Measurements from ENCODE around the gene PDE9A.
"Not testable (repeated sequence)": the region's sequence is repeated elsewhere in the genome, so short reads cannot be mapped to it uniquely, and the experiment has no call there.

PDE9A gene

GRCh38 chr21:42806509-42807140 is 153.2 kb downstream of the PDE9A start:
- Mint-ChIP-seq H3K4me1 (peaks cover 16% of the 10 kb centered on the region), H3K36me3 (ENCODE audit: low read depth) (no peaks in the 10 kb centered on the region), H3K27me3 (ENCODE audit: low read depth, poor library complexity) (peaks cover 10% of the 10 kb centered on the region), H3K27ac (no peak overlapping the region), H3K9me3 (peaks cover 3% of the 10 kb centered on the region), H3K4me3 (no peak overlapping the region)
- DNase-seq: no peak
- TF ChIP-seq CTCF (IDR thresholded peaks at IDR 0.05): no peak

- H3K27ac Mint-ChIP-seq; H3K9me3 Mint-ChIP-seq; H3K36me3 Mint-ChIP-seq (ENCODE audit: low read depth); H3K4me3 Mint-ChIP-seq; DNase-seq; H3K27me3 Mint-ChIP-seq (ENCODE audit: low read depth, poor library complexity): not testable (repeated sequence)
- H3K4me1 Mint-ChIP-seq: peaks cover 22% of the 10 kb centered on the region
Measured at GRCh38 chr21:42807293-42807895, 154.0 kb downstream of the PDE9A start.

DNA sequence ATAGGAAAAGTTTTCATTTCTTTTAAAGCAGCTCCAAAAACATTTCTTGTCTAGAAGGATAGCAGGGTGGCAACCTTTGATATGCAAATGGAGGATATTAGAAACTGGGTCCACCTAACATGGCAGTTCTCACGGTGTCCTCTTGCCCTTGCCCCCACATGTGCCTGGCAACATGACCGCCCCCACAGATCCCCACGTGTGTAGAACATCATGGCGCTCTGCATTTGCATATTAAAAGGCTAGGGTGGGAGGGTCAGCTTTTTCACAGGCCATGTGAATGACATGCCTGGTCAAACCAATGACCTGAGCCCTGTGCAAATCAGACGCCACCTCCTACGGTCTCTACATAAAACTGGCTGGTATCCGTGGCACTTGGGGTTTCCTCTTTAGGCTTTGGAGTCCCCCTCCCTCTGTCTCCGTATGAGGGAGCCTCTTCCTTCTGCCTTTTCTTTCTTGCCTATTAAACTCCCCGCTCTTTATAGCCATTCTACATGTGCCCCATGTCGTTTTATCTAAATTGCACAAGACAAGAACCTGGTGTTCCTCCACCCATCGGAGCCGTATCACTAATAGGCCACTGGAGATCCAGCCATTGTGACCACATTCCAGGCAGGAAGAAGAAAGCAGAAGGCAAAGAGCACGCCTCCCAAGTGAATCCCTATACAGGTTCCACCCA is 154.7 kb downstream of the PDE9A start:
- DNase-seq: no peak
- H3K4me1 Mint-ChIP-seq: peaks cover 22% of the 10 kb centered on the region
- H3K9me3 Mint-ChIP-seq: peaks cover 9% of the 10 kb centered on the region
- no peak overlapping the region for H3K27ac Mint-ChIP-seq
- peaks cover 10% of the 10 kb centered on the region for H3K27me3 Mint-ChIP-seq (ENCODE audit: low read depth, poor library complexity)
- H3K4me3 Mint-ChIP-seq: no peak overlapping the region
- no peak for TF ChIP-seq CTCF (IDR thresholded peaks at IDR 0.05)
- H3K36me3 Mint-ChIP-seq (ENCODE audit: low read depth): peaks cover 4% of the 10 kb centered on the region

- peaks cover 20% of the 10 kb centered on the region for H3K9me3 Mint-ChIP-seq
- peaks cover 9% of the 10 kb centered on the region for H3K36me3 Mint-ChIP-seq (ENCODE audit: low read depth)
- no peak overlapping the region for H3K27ac Mint-ChIP-seq
- peaks cover 10% of the 10 kb centered on the region for H3K27me3 Mint-ChIP-seq (ENCODE audit: low read depth, poor library complexity)
- H3K4me3 Mint-ChIP-seq: no peak overlapping the region
- TF ChIP-seq CTCF (IDR thresholded peaks at IDR 0.05): no peak
- H3K4me1 Mint-ChIP-seq: peaks cover 22% of the 10 kb centered on the region
- no peak for DNase-seq
Measured at GRCh38 chr21:42809171-42809570, 155.8 kb downstream of the PDE9A start.

GRCh38 chr21:42809577-42810475 is 156.4 kb downstream of the PDE9A start:
- H3K36me3 Mint-ChIP-seq (ENCODE audit: low read depth): peaks cover 9% of the 10 kb centered on the region
- TF ChIP-seq CTCF (IDR thresholded peaks at IDR 0.05): no peak
- H3K27ac Mint-ChIP-seq: no peak overlapping the region
- peaks cover 10% of the 10 kb centered on the region for H3K27me3 Mint-ChIP-seq (ENCODE audit: low read depth, poor library complexity)
- peaks cover 22% of the 10 kb centered on the region for H3K4me1 Mint-ChIP-seq
- H3K9me3 Mint-ChIP-seq: peaks cover 25% of the 10 kb centered on the region
- H3K4me3 Mint-ChIP-seq: no peak overlapping the region
- DNase-seq: no peak

DNA sequence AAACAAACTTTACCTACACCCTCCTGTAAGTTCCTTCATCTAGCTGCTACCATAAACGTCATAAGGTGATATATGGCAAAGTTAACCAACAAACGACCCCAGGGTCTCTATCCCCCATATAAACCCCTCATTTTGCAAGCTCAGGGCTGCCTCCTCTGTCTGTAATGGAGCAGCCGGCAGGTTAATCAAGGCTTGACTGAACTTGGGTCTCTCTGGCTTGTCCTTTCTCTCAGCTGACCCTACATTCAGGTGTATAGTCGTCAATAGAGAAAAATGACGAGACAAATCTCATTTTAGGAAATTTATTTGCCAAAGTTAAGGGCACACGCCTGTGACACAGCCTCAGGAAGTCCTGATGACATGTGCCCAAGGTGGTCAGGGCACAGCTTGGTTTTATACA is 158.5 kb downstream of the PDE9A start:
- H3K36me3 Mint-ChIP-seq (ENCODE audit: low read depth): peaks cover 18% of the 10 kb centered on the region
- DNase-seq: no peak
- H3K9me3 Mint-ChIP-seq: peaks cover 43% of the 10 kb centered on the region
- no peak for TF ChIP-seq CTCF (IDR thresholded peaks at IDR 0.05)
- H3K4me3 Mint-ChIP-seq: no peak overlapping the region
- no peak overlapping the region for H3K27ac Mint-ChIP-seq
- peaks cover 22% of the 10 kb centered on the region for H3K4me1 Mint-ChIP-seq
- peaks cover 9% of the 10 kb centered on the region for H3K27me3 Mint-ChIP-seq (ENCODE audit: low read depth, poor library complexity)

DNA sequence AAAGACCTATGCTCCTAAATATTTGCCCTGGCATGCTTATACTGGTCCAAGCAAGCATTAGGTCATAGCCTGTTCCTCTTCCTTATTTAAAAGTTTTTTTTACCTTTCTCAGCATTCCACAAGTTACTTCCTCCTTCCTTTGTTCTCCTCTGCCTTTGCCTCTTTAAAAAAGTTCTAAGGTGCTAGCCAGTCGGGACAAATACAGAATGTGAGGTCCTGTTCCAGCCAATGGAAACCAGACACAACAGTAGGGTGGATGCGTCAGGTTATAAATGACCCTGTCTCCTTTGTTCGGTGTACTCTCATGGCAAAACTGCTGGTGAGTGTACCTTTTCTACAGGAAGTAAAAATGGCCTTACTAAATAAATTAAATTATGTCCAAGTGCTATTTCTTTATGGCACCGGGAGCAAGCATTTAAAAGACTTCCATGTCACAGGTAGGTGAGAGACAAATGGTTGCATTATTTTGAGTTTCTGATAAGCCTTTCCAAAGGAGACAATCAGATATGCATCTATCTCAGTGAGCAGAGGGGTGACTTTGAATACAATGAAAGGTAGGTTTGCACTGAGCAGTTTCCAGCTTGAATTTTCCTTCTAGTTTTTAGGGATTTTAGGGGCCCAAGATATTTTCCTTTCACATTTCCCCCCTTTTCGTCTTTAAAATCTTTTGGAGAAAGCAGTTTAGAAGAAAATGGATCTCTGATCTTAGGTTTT is 159.3 kb downstream of the PDE9A start:
- H3K36me3 Mint-ChIP-seq (ENCODE audit: low read depth): peaks cover 22% of the 10 kb centered on the region
- not testable (repeated sequence) for H3K27ac Mint-ChIP-seq; H3K27me3 Mint-ChIP-seq (ENCODE audit: low read depth, poor library complexity); H3K4me3 Mint-ChIP-seq; DNase-seq
- H3K4me1 Mint-ChIP-seq: peaks cover 22% of the 10 kb centered on the region
- peaks cover 51% of the 10 kb centered on the region for H3K9me3 Mint-ChIP-seq

Measured in nephron progenitor cell (in vitro differentiated cells).